ENCODE measurements around the gene SORCS1.

- TF ChIP-seq POLR2A (IDR thresholded peaks at IDR 0.05) (no peak), CTCF (IDR thresholded peaks at IDR 0.05) (no peak)
Observed at GRCh38 chr10:106987362-106987761, 177.1 kb downstream of the SORCS1 start.

All from right lobe of liver (tissue), 4 donors.